Mesenchymal stem cell (in vitro differentiated cells and primary cell): ENCODE results near the gene FKBP2.

Source experiments
- DNase-seq: peaks from one replicate; pipeline ENCODE4 v3.0.0-alpha.2; 2013
- H2AFZ ChIP-seq: one replicate; pipeline ENCODE4 v1.6.1; 2013; ENCODE audit warnings: low read depth, mild to moderate bottlenecking, control low read depth, inconsistent platforms, low read length, moderate library complexity
- H2AK5ac ChIP-seq: 2 replicates; pipeline ENCODE4 v1.6.1; 2013; ENCODE audit warnings: low read length, moderate library complexity, mild to moderate bottlenecking, inconsistent platforms; ENCODE audit not compliant: severe bottlenecking
- H2BK120ac ChIP-seq: one replicate; pipeline ENCODE4 v1.6.1; 2013; ENCODE audit warnings: low read depth, mild to moderate bottlenecking, inconsistent platforms, low read length, moderate library complexity
- H2BK12ac ChIP-seq, 2 experiments: one replicate each; pipeline ENCODE4 v1.6.1; 2013; ENCODE audit warnings: inconsistent platforms in 2 of 2, low read length in 2 of 2, mild to moderate bottlenecking in 2 of 2, moderate library complexity in 2 of 2, control low read depth in 1 of 2
- H2BK15ac ChIP-seq: one replicate; pipeline ENCODE4 v1.6.1; 2013; ENCODE audit warnings: mild to moderate bottlenecking, low read depth, inconsistent platforms; ENCODE audit not compliant: poor library complexity, severe bottlenecking
- H2BK5ac ChIP-seq: 2 replicates; pipeline ENCODE4 v1.6.1; 2013; ENCODE audit warnings: low read depth, mild to moderate bottlenecking, low read length, control low read depth, inconsistent platforms; ENCODE audit not compliant: poor library complexity, severe bottlenecking
- H3K14ac ChIP-seq, 2 experiments: one replicate each; pipeline ENCODE4 v1.6.1; 2013; ENCODE audit warnings: inconsistent platforms in 2 of 2, low read length in 2 of 2, control low read depth in 1 of 2, mild to moderate bottlenecking in 1 of 2, moderate library complexity in 1 of 2
- H3K18ac ChIP-seq, 2 experiments: one replicate each; pipeline ENCODE4 v1.6.1; 2013; ENCODE audit warnings: inconsistent platforms in 2 of 2, low read length in 2 of 2, control low read depth in 1 of 2, low read depth in 1 of 2, mild to moderate bottlenecking in 1 of 2
- H3K23ac ChIP-seq, 2 experiments: one replicate each; pipeline ENCODE4 v1.6.1; 2013; ENCODE audit warnings: inconsistent platforms in 2 of 2, low read length in 2 of 2, mild to moderate bottlenecking in 2 of 2, moderate library complexity in 2 of 2, control low read depth in 1 of 2
- H3K27ac ChIP-seq: 2 replicates; pipeline ENCODE4 v1.5.1; 2013; ENCODE audit warnings: mild to moderate bottlenecking, moderate library complexity, low read length, control low read depth, inconsistent platforms; ENCODE audit not compliant: poor library complexity, severe bottlenecking
- H3K27me3 ChIP-seq, 2 experiments: 2 replicates each; pipeline versions ENCODE4 v1.6.1 to v1.7.0; 2013; ENCODE audit warnings: low read length in 2 of 2, mild to moderate bottlenecking in 2 of 2, moderate library complexity in 2 of 2, control low read depth in 1 of 2, inconsistent platforms in 1 of 2; ENCODE audit not compliant: control insufficient read depth in 1 of 2, insufficient read depth in 1 of 2
- H3K36me3 ChIP-seq, 2 experiments: 2 replicates each; pipeline versions ENCODE4 v1.6.1 to v1.7.0; 2013; ENCODE audit warnings: low read length in 2 of 2, control low read depth in 1 of 2, inconsistent platforms in 1 of 2, low read depth in 1 of 2, mild to moderate bottlenecking in 1 of 2; ENCODE audit not compliant: insufficient read depth in 2 of 2, control insufficient read depth in 1 of 2
- H3K4ac ChIP-seq, 2 experiments: one replicate each; pipeline ENCODE4 v1.6.1; 2013; ENCODE audit warnings: inconsistent platforms in 2 of 2, low read length in 2 of 2, mild to moderate bottlenecking in 2 of 2, moderate library complexity in 2 of 2, control low read depth in 1 of 2, low read depth in 1 of 2
- H3K4me1 ChIP-seq: 2 replicates; pipeline ENCODE4 v1.6.1; 2013; ENCODE audit warnings: low read depth, low read length, control low read depth; ENCODE audit not compliant: control insufficient read depth, insufficient read depth
- H3K4me2 ChIP-seq: 2 replicates; pipeline ENCODE4 v1.6.1; 2013; ENCODE audit warnings: low read length, mild to moderate bottlenecking, inconsistent platforms; ENCODE audit not compliant: poor library complexity, severe bottlenecking
- H3K4me3 ChIP-seq, 2 experiments: 2 replicates each; pipeline versions ENCODE4 v1.5.1 to v1.7.0; 2013; ENCODE audit warnings: low read length in 2 of 2, mild to moderate bottlenecking in 2 of 2, control low read depth in 1 of 2, low read depth in 1 of 2; ENCODE audit not compliant: insufficient read depth in 1 of 2
- H3K79me1 ChIP-seq: replicated peaks from 2 replicates; pipeline ENCODE4 v1.6.1; 2013; ENCODE audit warnings: mild to moderate bottlenecking, control low read depth, low read length, inconsistent platforms; ENCODE audit not compliant: poor library complexity, severe bottlenecking
- H3K9ac ChIP-seq: 2 replicates; pipeline ENCODE4 v1.7.0; 2013; ENCODE audit warnings: mild to moderate bottlenecking, low read length, moderate library complexity
- H3K9me3 ChIP-seq: 2 replicates; pipeline ENCODE4 v1.7.0; 2013; ENCODE audit warnings: mild to moderate bottlenecking, low read length; ENCODE audit not compliant: control insufficient read depth
- H4K8ac ChIP-seq: one replicate; pipeline ENCODE4 v1.6.1; 2013; ENCODE audit warnings: inconsistent platforms, mild to moderate bottlenecking, low read length, moderate library complexity
- H4K91ac ChIP-seq: one replicate; pipeline ENCODE4 v1.6.1; 2013; ENCODE audit warnings: mild to moderate bottlenecking, low read length, inconsistent platforms
- WGBS: methylation state at CpG from one replicate; pipeline ENCODE4 v1.1.7; 2013; ENCODE audit warnings: mixed read lengths; 5-methylcytosine and 5-hydroxymethylcytosine counted together

The FKBP2 gene

GRCh38 chr11:64265176-64266160 is 24.6 kb downstream of the FKBP2 start:
- H4K8ac ChIP-seq = no peak overlapping the region
- no peak overlapping the region for H2BK12ac ChIP-seq
- H2BK15ac ChIP-seq = no peak overlapping the region
- peaks cover 14% of the 10 kb centered on the region for H3K79me1 ChIP-seq
- no peak overlapping the region for H3K18ac ChIP-seq
- H3K23ac ChIP-seq = no peak overlapping the region
- H3K4ac ChIP-seq = no peak overlapping the region
- H3K9me3 ChIP-seq = no peaks in the 10 kb centered on the region
- H3K27ac ChIP-seq = no peak overlapping the region
- 95% methylated on average over 35 of the region's 35 CpGs for WGBS
- H4K91ac ChIP-seq = no peak overlapping the region
- H3K9ac ChIP-seq = no peak overlapping the region
- no peak overlapping the region for H3K4me2 ChIP-seq
- H3K36me3 ChIP-seq = peaks cover 53 to 77% of the 10 kb centered on the region in 2 experiments
- no peak overlapping the region for H3K4me3 ChIP-seq
- H2AFZ ChIP-seq = no peak overlapping the region
- H3K27me3 ChIP-seq = no peaks in the 10 kb centered on the region
- H2BK120ac ChIP-seq = no peak overlapping the region
- peaks cover 35% of the 10 kb centered on the region for H3K4me1 ChIP-seq
- no peak for DNase-seq
- H2AK5ac ChIP-seq = no peak overlapping the region
- H2BK5ac ChIP-seq = no peak overlapping the region
- no peak overlapping the region for H3K14ac ChIP-seq

GRCh38 chr11:64266339-64266738 is 25.4 kb downstream of the FKBP2 start:
- no peak overlapping the region for H4K91ac ChIP-seq
- H3K4me1 ChIP-seq = peaks cover 35% of the 10 kb centered on the region
- H3K9ac ChIP-seq = no peak overlapping the region
- H4K8ac ChIP-seq = no peak overlapping the region
- peaks cover 48 to 72% of the 10 kb centered on the region in 2 experiments for H3K36me3 ChIP-seq
- no peak overlapping the region for H2AK5ac ChIP-seq
- H3K27ac ChIP-seq = no peak overlapping the region
- H2BK12ac ChIP-seq = no peak overlapping the region
- peaks cover 14% of the 10 kb centered on the region for H3K79me1 ChIP-seq
- no peak overlapping the region for H3K14ac ChIP-seq
- WGBS = 87% methylated on average over 15 of the region's 15 CpGs
- no peak overlapping the region for H2BK15ac ChIP-seq
- no peak overlapping the region for H3K4me3 ChIP-seq
- H3K18ac ChIP-seq = no peak overlapping the region
- no peak for DNase-seq
- H2AFZ ChIP-seq = no peak overlapping the region
- H3K9me3 ChIP-seq = no peaks in the 10 kb centered on the region
- H3K23ac ChIP-seq = no peak overlapping the region
- H2BK120ac ChIP-seq = no peak overlapping the region
- H2BK5ac ChIP-seq = no peak overlapping the region
- H3K27me3 ChIP-seq = no peaks in the 10 kb centered on the region
- no peak overlapping the region for H3K4me2 ChIP-seq
- H3K4ac ChIP-seq = no peak overlapping the region

GRCh38 chr11:64267207-64267945 is 26.5 kb downstream of the FKBP2 start:
- 93% methylated on average over 19 of the region's 27 CpGs for WGBS

More at GRCh38 chr11:64267207-64267945, 26.5 kb downstream of the FKBP2 start:
- Histone ChIP-seq H3K9me3 (no peaks in the 10 kb centered on the region), H4K8ac (peak overlapping the region; percentile 0), H3K14ac (no peak overlapping the region), H3K23ac (no peak overlapping the region), H3K4me2 (no peak overlapping the region), H3K4ac (peak overlapping the region; percentile 15 to 55), H3K27me3 (no peaks in the 10 kb centered on the region), H2BK120ac (no peak overlapping the region), H2BK15ac (peak overlapping the region; percentile 77), H4K91ac (peak overlapping the region; percentile 8), H2BK12ac (no peak overlapping the region), H3K4me3 (peak overlapping the region in 1 of 2 experiments; percentile 83), H3K27ac (no peak overlapping the region), H2AFZ (no peak overlapping the region), H2AK5ac (no peak overlapping the region), H2BK5ac (no peak overlapping the region), H3K79me1 (peaks cover 11% of the 10 kb centered on the region), H3K9ac (peak overlapping the region; percentile 96), H3K4me1 (peaks cover 41% of the 10 kb centered on the region), H3K36me3 (peaks cover 40 to 62% of the 10 kb centered on the region in 2 experiments), H3K18ac (no peak overlapping the region)
- no peak for DNase-seq
